Measurements from ENCODE around the gene ARID1B.

ARID1B gene

DNA sequence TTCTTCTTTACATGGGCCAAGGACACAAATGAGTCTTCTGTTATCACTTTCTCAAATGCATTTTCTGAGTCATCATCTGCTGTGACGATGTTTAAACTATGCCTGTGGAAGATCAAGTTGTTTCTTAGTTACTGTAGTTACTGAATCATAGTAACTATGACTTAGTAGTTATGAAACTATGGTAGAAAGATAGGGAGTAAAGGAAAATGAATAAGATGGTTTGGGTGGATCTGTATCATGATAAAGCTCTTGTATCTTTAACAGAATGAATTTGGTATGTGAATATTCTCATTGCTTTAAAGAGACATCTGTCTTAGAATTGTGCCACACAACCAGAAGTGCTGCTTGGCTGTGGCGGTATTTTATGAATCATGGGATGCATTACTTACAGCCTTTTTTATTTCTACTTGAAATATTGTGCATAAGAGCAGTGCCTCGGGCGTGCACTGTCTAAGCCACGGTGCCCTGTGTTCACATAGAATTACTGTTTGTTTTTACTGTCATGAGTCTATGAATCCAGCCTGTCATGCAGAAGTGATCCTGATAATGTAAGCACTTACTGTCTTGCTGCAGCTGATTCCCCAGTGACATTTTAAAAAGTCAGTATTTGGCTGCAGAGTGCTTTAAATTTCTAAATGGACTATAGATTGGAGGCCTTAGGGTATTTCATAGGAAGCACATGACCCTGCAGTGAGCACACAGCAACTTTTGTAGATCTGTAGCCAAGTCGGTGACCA lies 330.9 kb downstream of the ARID1B start:
- DNase-seq (ENCODE audit: low read depth): no peak
- H3K4me3 ChIP-seq (ENCODE audit: low read depth, low read length): no peak overlapping the region
- TF ChIP-seq, protein P1, sequence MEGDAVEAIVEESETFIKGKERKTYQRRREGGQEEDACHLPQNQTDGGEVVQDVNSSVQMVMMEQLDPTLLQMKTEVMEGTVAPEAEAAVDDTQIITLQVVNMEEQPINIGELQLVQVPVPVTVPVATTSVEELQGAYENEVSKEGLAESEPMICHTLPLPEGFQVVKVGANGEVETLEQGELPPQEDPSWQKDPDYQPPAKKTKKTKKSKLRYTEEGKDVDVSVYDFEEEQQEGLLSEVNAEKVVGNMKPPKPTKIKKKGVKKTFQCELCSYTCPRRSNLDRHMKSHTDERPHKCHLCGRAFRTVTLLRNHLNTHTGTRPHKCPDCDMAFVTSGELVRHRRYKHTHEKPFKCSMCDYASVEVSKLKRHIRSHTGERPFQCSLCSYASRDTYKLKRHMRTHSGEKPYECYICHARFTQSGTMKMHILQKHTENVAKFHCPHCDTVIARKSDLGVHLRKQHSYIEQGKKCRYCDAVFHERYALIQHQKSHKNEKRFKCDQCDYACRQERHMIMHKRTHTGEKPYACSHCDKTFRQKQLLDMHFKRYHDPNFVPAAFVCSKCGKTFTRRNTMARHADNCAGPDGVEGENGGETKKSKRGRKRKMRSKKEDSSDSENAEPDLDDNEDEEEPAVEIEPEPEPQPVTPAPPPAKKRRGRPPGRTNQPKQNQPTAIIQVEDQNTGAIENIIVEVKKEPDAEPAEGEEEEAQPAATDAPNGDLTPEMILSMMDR (IDR thresholded peaks at IDR 0.05; ENCODE audit: insufficient read depth, low read depth, low read length, missing control alignments): no peak

DNA sequence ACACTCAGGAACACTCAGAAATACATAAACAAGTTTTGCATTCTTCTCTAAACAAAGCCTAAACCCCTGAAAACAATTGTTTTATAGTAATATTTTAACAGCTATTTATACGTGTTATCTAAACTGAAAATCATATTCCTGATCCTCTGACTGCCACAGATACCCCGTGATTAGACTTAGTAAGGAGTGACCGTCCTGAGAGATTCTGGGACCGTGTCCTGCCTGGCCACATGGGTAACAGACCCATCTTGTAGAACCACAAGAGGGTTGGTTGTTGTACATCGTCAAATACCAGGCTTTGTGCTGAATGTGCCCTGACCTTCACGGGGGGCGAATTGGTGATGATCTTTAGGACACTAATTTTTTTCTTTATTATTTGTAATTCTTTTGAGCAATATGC lies 331.7 kb downstream of the ARID1B start:
- no peak overlapping the region for H3K4me3 ChIP-seq (ENCODE audit: low read depth, low read length)
- no peak for DNase-seq (ENCODE audit: low read depth)
- TF ChIP-seq, protein P1 (IDR thresholded peaks at IDR 0.05; ENCODE audit: insufficient read depth, low read depth, low read length, missing control alignments): no peak

DNA sequence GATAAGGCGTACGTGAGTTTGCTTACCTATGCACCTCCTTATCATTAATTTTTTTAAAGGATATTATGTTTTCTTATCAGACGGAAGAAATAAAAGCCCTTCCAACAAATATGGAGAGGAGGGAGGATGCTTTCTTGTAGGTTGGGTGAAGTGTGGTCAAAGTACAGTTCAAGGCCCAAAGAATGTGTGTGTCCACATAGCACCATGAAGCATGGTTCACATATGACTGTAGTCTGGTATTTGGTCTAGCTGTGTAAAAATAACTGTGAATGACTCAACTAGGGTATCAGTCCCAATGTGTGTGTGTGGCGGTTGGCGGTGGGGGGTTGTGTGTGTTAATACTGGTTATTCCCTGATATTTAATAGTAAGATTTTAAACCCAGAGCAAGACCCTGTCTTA lies 333.4 kb downstream of the ARID1B start:
- TF ChIP-seq, protein P1 (IDR thresholded peaks at IDR 0.05; ENCODE audit: insufficient read depth, low read depth, low read length, missing control alignments): no peak
- no peak overlapping the region for H3K4me3 ChIP-seq (ENCODE audit: low read depth, low read length)
- DNase-seq (ENCODE audit: low read depth): no peak

DNA sequence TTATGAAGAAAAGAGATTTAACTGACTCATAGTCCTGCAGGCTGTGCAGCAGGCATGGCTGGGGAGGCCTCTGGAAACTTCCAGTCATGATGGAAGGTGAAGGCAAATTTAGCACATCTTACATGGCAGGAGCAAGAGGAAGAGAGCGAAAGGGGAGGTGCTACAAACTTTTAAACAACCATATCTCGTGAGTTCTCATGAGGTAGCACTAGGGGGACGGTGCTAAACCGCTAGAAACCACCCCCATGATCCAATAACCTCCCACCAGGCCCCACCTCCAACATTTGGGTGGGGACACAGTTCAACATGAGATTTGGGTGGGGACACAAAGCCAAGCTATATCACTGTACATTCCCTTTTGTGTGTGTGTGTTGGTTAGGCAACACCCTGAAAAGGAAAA lies 336.2 kb downstream of the ARID1B start:
- no peak overlapping the region for H3K4me3 ChIP-seq (ENCODE audit: low read depth, low read length)
- TF ChIP-seq, protein P1 (IDR thresholded peaks at IDR 0.05; ENCODE audit: insufficient read depth, low read depth, low read length, missing control alignments): no peak
- DNase-seq (ENCODE audit: low read depth): no peak

DNA sequence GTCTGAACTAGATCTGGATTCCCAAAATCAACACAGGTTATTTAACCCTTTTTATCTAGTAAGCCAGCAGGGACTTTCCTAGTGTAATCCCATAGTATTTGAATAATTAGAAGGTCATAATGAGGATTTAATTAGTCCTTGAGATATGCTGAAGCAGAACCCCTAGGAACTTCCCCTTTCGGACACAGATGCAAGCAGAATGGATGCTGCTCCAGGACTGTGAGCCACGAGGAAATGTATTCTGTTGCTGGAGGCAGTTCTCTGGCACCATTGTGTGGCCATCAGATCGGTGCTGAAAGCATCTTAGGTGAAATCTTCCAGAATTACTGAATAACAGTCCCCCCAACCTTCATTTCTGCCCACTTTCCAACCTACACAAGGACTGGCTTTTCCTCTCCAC lies 339.2 kb downstream of the ARID1B start:
- TF ChIP-seq, protein P1 (IDR thresholded peaks at IDR 0.05; ENCODE audit: insufficient read depth, low read depth, low read length, missing control alignments): no peak
- DNase-seq (ENCODE audit: low read depth): no peak
- H3K4me3 ChIP-seq (ENCODE audit: low read depth, low read length): no peak overlapping the region

DNA sequence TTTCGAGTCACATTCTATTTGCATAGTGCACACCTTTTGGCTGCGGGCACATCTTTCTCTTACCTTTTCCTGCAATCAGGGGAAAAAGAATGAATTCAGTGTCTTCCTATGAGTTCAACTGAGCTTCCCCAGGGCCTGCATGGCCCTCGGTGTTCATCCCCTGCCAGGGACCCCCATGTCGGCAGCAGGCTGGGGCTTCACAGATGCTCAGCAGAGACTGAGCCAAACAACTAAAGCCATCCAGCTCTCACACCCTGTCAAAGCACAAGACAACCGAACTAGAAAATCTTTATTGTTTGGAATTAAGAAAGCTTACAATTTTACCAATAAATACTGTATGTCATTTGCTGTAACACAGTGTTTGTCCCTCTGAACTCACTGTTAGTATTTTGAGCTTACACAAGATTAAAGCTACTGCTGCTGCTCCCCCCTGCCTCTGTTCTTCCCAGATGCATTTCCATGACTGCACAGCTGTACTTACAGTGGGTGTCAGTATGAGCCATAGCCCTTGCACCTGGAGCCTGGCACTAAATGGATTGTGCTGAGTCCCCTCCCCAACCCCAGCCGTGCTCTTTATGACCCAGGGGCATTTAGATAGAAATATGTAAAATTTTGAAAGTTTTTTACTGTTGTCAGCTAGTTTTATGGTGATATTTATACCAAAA lies 340.4 kb downstream of the ARID1B start:
- DNase-seq (ENCODE audit: low read depth): no peak
- TF ChIP-seq, protein P1 (IDR thresholded peaks at IDR 0.05; ENCODE audit: insufficient read depth, low read depth, low read length, missing control alignments): no peak
- no peak overlapping the region for H3K4me3 ChIP-seq (ENCODE audit: low read depth, low read length)
